KBM-7 (cell line): ENCODE data around the gene CYB5B.

Experiments
- DNase-seq: peaks from one replicate; pipeline ENCODE4 v3.0.0-alpha.2; 2015
- in situ Hi-C: fragments of 300-500 bp; cut with MboI; formaldehyde crosslinking; loops from 2 replicates; pipeline ENCODE4 v1.14.3; 2020; ENCODE audit warnings: low sequenced_read_pairs, low pct_unique_long_range_greater_than_20kb, mixed read lengths

CYB5B gene, protein sequence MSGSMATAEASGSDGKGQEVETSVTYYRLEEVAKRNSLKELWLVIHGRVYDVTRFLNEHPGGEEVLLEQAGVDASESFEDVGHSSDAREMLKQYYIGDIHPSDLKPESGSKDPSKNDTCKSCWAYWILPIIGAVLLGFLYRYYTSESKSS

DNA sequence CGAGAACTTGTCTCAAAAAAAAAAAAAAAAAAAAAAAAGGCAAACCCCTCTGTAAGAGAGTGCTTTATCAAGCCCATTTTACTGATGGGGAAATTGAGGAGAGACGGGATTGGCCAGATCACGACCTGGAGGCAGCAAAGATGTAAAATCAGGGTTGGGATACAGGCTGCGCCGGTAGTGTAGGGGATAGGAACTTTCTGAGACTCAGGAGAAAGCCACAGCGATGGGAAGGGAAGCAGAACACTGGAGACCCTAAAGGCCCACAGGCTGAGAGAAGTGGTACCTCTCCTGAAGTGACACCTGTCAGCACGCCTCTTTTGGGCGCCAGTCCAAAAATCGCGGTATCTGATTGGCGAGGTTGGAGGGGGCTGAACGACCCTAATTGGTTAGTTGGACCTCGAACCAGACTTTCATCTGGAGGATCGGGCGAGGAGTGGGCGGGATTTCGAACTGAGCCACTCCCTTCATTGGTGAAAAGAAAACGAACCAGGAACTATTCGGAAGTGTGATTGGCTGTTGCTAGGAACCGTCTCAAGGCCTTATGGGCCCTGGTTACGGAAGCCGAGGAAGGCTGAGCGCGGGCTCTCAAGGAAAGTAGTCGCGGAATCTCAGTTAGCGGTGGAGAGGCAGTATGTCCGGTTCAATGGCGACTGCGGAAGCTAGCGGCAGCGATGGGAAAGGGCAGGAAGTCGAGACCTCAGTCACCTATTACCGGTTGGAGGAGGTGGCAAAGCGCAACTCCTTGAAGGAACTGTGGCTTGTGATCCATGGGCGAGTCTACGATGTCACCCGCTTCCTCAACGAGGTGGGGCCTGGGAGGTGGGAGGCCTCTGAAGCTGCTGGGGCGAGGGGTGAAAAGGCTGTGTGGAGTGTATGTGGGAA lies at the start of gene CYB5B:
Gene CYB5B, plus strand, starts transcription at position 567 of the 882 bp plus-strand sequence. Its CDS starts 65 bp downstream, at position 632.
- peak; percentile 97 for DNase-seq
- in situ Hi-C loops = no loop called here

DNA sequence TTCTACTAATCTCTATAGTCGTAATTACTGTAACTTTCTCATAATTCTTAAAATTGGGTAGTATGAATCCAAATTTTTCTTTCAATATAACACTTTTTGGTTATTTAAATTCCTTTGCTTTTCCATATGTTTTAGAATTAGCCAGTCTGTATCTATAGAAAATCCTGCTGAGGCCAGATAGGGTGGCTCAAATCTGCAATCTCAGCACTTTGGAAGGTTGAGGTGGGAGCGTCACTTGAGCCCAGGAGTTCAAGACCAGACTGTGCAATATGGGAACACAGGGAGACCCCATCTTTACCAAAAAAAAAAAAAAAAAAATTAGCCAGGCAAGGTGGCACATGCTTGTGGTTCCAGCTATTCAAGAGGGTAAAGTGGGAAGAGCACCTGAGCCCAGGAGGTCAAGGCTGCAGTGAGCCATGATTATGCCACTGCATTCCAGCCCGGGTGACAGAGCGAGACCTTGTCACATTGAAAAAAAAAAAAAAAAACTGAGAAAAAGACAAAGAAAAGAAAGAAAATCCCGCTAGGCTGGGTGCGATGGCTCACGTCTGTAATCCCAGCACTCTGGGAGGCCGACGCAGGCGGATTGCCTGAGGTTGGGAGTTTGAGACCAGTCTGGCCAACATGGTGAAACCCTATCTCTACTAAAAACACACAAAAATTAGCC lies 47.9 kb upstream of the CYB5B start:
- in situ Hi-C loops = no loop called here
- DNase-seq = no peak

DNA sequence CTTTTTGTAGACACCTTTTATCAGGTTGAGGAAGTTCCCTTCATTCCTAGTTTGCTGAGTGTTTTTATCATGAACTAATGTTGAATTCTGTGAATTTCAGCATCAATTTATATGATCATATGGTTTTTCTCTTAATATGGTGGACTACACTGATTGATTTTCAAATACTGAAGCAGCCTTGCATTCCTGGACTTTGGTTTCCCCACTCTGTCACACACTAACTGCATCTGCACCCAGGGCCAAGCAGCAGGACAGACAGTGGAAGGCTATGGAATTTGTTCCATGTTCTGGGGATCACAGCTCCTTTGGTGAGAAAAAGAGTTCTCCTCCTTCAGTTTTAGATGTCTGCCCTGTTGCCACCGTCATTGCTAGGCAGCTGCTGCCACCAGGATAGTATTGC lies 46.4 kb upstream of the CYB5B start:
- in situ Hi-C loops = no loop called here

DNA sequence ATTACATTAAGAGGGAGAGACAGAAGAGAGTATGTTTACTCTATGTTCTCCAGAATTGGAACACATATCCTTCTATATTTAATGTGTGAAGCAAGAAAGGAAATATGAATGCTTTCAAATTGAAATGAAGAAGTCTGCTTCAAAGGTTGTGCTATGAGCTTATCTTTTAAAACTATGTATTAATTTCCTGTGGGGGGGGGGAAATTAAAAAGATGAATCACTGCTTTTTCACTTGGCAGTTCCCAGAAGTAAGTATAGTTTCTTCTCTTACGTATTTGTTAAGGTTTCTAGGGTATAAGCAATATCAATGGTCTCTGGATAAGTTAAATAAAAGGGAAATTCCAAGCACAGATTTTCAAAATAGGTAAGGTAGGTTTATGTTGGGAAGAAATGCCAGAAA lies 45.7 kb upstream of the CYB5B start:
- in situ Hi-C loops = no loop called here
- no peak for DNase-seq

More for the DNA sequence above, 46.4 kb upstream of the CYB5B start:
- DNase-seq = no peak

DNA sequence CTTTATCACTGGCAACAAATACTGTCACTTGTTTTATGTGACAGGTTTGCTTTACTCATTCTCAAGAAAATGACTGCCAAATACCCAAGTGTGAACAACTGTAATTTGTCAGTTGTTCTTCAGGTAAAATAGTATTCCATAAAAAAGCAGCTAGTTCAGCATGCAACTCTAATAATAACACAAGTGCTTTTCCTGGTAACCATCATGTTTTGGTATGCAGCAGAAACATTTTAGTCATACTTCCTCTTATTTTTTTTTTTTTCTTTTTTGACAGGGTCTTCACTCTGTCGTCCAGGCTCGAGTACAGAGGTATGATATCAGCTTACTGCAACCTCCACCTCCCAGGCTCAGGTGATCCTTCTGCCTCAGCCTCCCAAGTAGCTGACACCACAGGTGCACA lies 43.2 kb upstream of the CYB5B start:
- in situ Hi-C loops = no loop called here
- peak; percentile 60 for DNase-seq

DNA sequence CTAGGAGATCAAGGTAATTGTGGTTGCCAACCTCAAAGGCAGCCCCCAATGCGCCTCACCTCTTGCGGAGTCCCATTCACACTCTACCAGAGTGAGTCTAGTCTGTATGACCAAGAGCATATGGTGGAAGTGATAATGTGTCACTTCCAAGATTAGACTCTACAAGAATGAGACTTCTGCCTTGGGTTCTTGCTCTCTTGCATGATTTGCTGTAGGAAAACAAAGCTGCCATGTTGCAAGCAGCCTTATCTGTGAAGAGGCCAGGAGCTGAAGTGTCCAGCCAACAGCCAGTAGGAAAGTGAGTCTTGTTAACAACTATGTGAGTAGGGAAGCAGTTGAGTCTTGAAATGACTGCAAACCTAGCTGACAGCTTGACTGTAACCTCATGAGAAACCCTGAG lies 42.0 kb upstream of the CYB5B start:
- DNase-seq = no peak
- in situ Hi-C loops = no loop called here

DNA sequence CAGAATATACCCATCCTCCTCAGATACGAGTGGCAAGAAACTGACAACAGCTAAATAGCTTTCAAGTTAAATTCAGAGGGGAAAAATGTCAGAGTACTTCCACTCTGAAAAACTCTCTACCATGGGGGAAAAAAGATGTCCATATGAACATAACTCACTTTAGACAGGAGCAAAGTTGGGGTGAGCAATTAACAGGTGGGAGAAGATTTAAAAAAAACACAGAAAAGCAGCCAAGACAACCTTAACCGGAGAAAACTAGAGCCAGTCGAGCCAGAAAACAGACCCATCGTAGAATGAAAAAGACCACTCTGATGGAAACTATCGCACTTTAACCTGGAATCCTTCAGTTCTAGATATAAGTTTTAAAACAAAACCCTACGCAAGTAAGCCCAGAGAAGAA lies 39.4 kb upstream of the CYB5B start:
- in situ Hi-C loops = no loop called here
- DNase-seq = no peak

DNA sequence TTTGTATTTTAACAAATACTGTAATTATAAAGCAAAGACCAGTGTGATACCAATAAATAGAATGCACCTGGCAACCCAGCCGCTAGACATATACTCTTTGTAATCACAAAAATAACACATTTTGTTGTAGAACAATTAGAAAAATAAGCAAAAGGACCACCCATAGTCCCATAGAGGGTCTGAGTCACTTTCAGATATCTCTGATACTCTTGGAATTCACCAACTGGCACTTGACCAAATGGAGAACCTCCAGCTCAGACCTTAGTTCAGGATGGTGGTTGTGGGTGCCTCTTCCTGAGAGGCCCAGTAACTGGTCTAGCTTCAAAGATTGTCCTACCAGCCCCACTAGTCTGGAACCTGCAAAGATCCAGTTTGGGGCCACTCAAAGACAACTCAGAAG lies 37.8 kb upstream of the CYB5B start:
- DNase-seq = no peak

DNA sequence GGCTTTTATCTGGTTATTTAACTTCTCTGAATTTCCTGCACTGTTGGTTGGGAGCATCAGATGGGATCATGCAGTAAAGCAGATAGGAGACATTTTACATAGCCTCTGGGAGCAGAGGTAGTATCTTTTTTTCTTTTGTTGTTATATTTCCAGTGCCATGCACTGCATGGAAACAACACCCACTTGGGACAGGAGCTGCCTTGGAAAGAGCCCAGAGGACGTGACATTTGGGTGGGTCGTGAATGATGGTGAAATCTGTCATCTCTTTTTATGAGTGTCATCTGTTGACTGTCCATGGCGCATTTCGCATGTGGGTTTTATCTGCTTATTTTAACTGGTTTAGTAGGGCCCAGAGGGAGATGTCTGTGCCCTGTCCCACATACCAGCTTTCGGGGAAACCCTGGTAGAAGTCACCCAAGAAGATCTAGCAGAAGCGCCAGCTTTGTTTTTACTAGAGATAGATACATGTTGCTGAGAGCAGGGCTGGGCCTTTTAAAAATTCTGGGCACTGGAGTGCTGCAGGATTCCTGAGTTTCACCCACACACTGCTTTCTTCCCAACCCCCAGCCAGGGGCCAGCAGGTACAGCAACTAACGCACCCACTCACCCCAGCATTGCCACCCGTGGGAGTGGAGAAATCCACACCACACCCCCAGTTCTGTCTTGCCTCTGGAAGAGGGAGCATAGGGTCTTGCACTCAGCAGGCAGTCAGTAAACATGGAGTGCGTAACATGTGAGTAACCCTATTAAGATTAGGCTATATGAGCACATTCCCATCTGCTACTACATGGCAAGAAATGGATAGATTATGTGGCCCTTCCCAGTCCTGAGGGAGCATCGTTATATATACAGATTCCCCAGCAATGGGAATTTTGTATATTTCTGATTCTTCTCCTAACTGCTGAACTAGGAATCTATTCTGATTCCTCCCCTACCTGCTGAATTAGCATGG lies 30.2 kb upstream of the CYB5B start:
- DNase-seq = no peak
- in situ Hi-C loops = no loop called here

More for the DNA sequence above, 37.8 kb upstream of the CYB5B start:
- in situ Hi-C loops = no loop called here

DNA sequence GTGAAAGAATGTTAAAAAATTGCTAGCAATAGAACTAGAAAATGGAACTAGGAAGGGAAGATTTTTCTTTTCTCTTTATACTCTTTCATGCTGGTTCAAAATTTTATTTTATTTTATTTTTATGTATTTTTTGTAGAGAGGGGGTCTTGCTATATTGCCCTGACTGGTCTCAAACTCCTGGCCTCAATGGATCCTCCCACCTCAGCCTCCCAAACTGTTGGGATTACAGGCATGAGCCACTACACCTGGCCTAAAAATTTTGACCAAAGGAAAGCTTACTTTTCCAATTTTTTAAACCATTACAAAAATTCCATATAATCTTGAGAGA lies 28.6 kb upstream of the CYB5B start:
- in situ Hi-C loops = no loop called here
- no peak for DNase-seq

DNA sequence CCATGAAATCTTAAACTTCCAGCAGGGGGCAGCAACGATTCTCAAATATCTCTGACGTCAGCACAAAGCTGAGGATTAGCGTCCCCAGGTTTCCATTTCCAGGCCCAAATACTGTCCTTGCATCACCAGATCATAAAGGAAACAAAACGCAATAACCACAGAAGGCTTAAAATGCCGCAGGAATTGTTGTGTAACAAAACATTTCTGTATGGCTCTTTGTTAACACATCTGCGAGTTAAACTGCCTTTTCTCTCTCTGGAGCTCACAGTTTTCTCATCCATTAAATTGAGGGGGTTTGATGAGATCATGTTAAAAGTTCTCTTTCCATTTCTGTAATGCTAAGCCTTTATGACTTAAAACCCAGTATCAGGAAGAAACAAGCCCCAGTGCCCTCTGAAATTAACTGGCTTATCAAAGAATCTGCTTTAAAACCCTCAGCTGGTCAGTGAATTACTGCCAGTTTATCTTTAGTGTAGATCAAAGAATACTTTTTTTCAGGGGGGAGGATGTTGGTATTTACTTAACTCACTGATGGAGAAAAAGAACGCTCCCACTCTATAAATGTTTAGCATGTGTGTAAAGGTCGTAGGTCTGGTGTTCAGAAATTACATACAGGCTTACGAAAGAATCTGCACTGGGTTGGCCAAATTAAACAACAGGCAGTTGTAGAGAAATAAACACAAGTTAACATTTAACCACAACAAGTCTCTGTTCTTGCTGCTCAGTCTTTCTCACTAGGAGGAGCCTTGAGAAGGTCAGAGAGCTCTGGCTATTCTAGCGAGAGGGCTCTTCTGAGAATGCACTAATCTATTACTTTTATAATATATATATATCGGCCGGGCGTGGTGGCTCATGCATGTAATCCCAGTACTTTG lies 28.0 kb upstream of the CYB5B start:
- DNase-seq = peak; percentile 91
- in situ Hi-C loops = no loop called here

DNA sequence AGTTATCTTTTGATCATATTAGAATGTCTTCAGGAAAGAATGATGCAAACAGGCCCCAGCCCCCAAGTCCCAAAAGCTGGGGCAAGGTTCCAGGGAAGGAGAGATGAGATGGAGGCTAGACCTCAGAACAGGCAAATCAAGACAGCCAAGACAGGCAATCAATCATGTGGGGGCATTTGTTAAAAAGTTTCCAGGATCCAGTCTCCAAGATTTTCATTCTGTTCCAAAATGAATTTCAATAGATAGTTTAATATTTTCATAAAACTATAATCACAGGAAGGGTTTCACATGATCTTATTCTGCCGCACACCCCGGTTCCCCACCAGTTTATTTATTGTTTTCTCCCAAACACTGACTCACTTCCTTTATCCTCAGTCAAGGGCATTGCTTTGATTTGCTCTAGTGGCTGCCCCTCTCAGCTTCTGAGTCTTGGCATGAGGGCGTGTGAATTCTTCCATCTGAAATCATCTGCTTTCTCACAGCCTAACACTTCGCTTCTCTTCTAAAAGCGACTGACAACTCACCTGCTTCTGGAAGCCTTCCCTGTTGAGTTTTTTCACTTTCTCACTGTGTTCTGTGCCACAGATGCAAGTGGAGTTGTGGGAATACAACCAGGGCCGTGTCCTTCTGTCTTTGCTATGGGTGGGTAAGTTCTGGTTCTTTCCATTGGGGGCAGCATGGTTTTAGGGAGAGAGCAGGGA lies 26.4 kb upstream of the CYB5B start:
- in situ Hi-C loops = no loop called here
- DNase-seq = peak; percentile 76

DNA sequence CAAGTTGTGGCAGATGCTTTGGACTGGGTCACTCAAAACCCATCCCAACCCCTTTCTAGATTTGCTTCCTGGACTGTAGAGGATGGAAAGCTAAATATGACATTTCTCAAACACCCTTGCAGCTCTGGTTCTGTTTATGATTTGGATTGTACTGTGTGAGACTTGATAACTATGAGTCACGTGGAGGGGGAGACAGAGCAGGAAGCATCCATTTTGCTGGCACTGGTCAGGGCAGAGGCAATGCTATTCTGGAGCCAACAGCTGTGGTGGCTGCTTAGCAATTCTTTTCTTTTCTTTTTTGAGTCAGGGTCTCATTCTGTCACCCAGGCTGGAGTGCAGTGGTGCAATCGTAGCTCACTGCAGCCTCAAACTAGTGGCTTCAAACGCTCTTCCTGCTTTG lies 25.1 kb upstream of the CYB5B start:
- in situ Hi-C loops = no loop called here
- no peak for DNase-seq

DNA sequence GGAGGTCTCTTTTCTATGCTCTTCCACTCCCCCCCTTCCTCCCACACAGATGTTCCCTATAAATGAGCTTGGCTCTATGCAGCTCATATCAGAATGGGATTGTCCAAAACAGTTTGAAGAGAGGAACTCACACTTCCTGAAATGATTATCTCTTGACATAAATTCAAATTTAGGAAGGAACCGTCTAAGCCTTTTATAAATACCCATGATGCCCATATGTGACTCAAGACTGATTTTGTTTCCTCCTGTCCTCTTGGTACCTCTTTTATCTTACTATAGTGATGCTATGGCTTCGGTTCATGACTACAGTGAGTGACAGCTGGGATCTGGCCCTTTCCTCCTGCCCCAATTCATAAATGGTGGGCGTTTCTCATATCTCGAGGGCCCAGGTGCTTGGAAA lies 22.0 kb upstream of the CYB5B start:
- in situ Hi-C loops = no loop called here
- DNase-seq = peak; percentile 88

DNA sequence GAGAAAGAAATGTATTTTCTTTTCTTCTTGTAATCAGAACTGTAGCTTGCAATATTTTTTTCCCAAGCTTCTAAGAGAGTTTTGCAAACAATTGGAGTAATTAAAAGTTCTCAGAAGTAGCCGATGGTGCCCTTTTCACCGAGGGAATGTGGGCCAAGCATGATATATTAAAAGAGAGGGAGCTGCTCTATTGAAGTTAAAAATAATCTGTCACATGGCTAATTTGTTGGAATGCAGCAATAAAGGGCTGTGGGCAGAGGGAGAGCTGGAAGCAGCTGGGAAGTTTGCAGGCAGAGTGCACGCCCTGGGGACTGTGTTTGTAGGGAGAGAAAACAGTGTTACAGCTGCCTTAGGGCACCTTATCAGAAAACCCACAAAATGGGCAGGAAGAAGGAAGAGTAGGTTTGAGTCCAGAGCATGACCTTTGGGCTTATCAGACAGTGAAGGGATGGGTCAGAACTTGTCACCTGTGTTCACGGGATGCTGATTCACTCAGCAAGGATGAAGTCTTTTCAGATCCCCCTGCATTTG lies 20.1 kb upstream of the CYB5B start:
- DNase-seq = no peak
- in situ Hi-C loops = no loop called here

DNA sequence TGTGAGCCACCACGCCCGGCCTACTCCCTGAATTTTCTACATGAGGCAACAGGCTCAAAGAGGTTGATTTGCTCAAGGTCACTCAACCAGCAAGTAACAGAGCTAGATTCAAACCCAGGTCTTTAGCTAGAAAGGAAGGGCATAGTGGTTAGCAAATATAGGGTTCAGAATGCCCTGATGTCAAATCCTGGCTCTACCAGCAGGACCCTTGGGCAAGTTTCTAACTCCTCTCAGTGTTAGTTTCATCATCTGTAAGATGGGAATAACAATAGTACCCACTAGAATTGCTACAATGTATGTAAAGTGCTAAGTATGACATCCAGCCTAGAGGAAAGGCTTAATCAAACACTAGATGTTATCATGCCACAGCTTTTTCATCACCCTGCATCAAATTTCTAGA lies 19.1 kb upstream of the CYB5B start:
- in situ Hi-C loops = no loop called here
- DNase-seq = no peak

DNA sequence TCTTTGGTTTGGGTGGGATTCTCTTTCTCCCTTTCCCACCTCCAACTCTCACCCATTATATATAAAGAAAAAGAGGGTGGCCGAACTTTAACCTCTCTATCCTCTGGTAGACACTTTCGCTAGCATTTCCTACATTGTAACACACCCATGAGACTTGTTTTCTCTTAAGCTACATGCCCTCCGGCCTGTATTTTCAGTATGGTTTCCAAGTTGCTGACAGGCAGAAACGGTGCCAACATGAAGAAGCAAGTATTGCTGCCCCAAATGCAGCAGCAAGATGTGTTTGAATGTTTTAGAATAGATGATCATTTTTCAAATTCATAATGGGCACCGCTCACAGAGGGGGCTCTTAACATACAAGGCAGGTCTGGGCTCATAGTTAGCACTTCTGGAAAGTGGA lies 18.7 kb upstream of the CYB5B start:
- in situ Hi-C loops = no loop called here
- DNase-seq = no peak
